PC-3 (cell line): ENCODE results near the gene CLIP3. TPM values are rescaled to one million over a fixed set of nuclear protein-coding genes. Genes with fewer than 3 reads are reported as not detected.

Experiments
- ATAC-seq: fragments of 200-7000 bp; cut with Tn5 transposase; 2 replicates; pipeline ENCODE4 v1.9.1; 2020; ENCODE audit warnings: mild to moderate bottlenecking, moderate library complexity
- BruUV-seq: library from RNA; stranded (reverse); fragments of 400-500 nt; replicated peaks from 2 replicates; lab custom pipeline; 2021; lab: Mats Ljungman, UMichigan
- CTCF ChIA-PET: fragments of 300-600 bp; sonication (Branson Sonifier 250); formaldehyde crosslinking; loops from one replicate; lab custom pipeline; 2022; ENCODE audit warnings: antibody characterized with exemption; lab: Charles Lee
- POLR2A ChIA-PET: fragments of 300-600 bp; sonication (Branson Sonifier 250); formaldehyde crosslinking; loops from one replicate; lab custom pipeline; 2022; ENCODE audit warnings: antibody characterized with exemption; ENCODE audit not compliant: unreplicated experiment; lab: Charles Lee
- DNase-seq: peaks from one replicate; pipeline ENCODE4 v3.0.0-alpha.2; 2015
- H2AFZ ChIP-seq: fragments of 300-600 bp; sonication (generic); 2 replicates; pipeline ENCODE4 v1.6.0; 2016; ENCODE audit warnings: antibody characterized with exemption, low read length
- H3F3A ChIP-seq: fragments of 300-600 bp; sonication (generic); one replicate; pipeline ENCODE4 v1.6.0; 2017; ENCODE audit warnings: antibody characterized with exemption, low read length, control low read depth, mild to moderate bottlenecking; ENCODE audit not compliant: unreplicated experiment
- H3K27ac ChIP-seq: fragments of 300-600 bp; sonication (generic); 2 replicates; pipeline ENCODE4 v1.5.1; 2016; ENCODE audit warnings: mild to moderate bottlenecking, low read length
- H3K27me3 ChIP-seq: fragments of 300-600 bp; sonication (generic); 2 replicates; pipeline ENCODE4 v1.6.1; 2016; ENCODE audit warnings: low read length, mixed read lengths
- H3K36me3 ChIP-seq: fragments of 300-600 bp; sonication (generic); 2 replicates; pipeline ENCODE4 v1.6.1; 2016; ENCODE audit warnings: low read depth, mixed run types, low read length, mixed read lengths
- H3K4me1 ChIP-seq: fragments of 300-600 bp; sonication (generic); 2 replicates; pipeline ENCODE4 v1.5.1; 2016; ENCODE audit warnings: low read length; ENCODE audit not compliant: insufficient read depth
- H3K4me2 ChIP-seq: fragments of 300-600 bp; sonication (generic); 2 replicates; pipeline ENCODE4 v1.6.0; 2016; ENCODE audit warnings: low read length
- H3K4me3 ChIP-seq: fragments of 300-600 bp; sonication (generic); 2 replicates; pipeline ENCODE4 v1.5.1; 2016; ENCODE audit warnings: mild to moderate bottlenecking, low read length, mixed read lengths
- H3K79me2 ChIP-seq: fragments of 300-600 bp; sonication (generic); 2 replicates; pipeline ENCODE4 v1.6.1; 2017; ENCODE audit warnings: low read length, mixed read lengths
- H3K9ac ChIP-seq: fragments of 300-600 bp; sonication (generic); 2 replicates; pipeline ENCODE4 v1.6.0; 2016; ENCODE audit warnings: mild to moderate bottlenecking, low read length
- H3K9me2 ChIP-seq: fragments of 300-600 bp; sonication (generic); replicated peaks from 2 replicates; pipeline ENCODE4 v1.6.1; 2016; ENCODE audit warnings: mixed run types, low read length, mixed read lengths
- H3K9me3 ChIP-seq: fragments of 300-600 bp; sonication (generic); 2 replicates; pipeline ENCODE4 v1.6.1; 2016; ENCODE audit warnings: low read length, mixed read lengths
- H4K20me1 ChIP-seq: fragments of 300-600 bp; sonication (generic); 2 replicates; pipeline ENCODE4 v1.6.1; 2016; ENCODE audit warnings: low read length, mixed read lengths
- CTCF ChIP-seq: fragments of 300-600 bp; sonication (generic); conservative IDR thresholded peaks from 2 replicates; pipeline ENCODE4 v1.5.1; 2017; ENCODE audit warnings: antibody characterized with exemption, low read depth, mild to moderate bottlenecking, low read length
- EZH2 ChIP-seq: fragments of 300-600 bp; sonication (generic); IDR thresholded peaks from one replicate; pipeline ENCODE4 v1.6.1; 2017; ENCODE audit warnings: antibody characterized with exemption, mild to moderate bottlenecking, low read length; ENCODE audit not compliant: unreplicated experiment
- EZH2phosphoT487 ChIP-seq: fragments of 300-600 bp; sonication (generic); IDR thresholded peaks from 2 replicates; pipeline ENCODE4 v1.6.1; 2018; ENCODE audit warnings: mild to moderate bottlenecking, antibody characterized with exemption, low read length, borderline replicate concordance
- intact Hi-C: fragments of 100-400 bp; cut with micrococcal nuclease; formaldehyde crosslinking; loops from 2 replicates; pipeline ENCODE4 v1.9.0; 2023
- total RNA-seq: library from RNA; depleted of rRNA; stranded (reverse); fragments of >200 nt; gene quantifications from 2 replicates; pipeline ENCODE4 v1.2.3, GENCODE V29; 2014

Gene CLIP3
- total RNA-seq, 1 experiment from 2014 or later = 0.07 TPM

GRCh38 chr19:36031308-36031707 lies 1.4 kb downstream of the CLIP3 start:
- no peaks in the 10 kb centered on the region for H3K9me3 ChIP-seq
- no peaks in the 10 kb centered on the region for H3K79me2 ChIP-seq
- no peak overlapping the region for H3K9ac ChIP-seq
- intact Hi-C loops = no loop called here
- no peaks in the 10 kb centered on the region for H3F3A ChIP-seq
- no peak for ATAC-seq
- no peak for DNase-seq
- no peak overlapping the region for H3K27ac ChIP-seq
- no peak overlapping the region for H2AFZ ChIP-seq
- ChIA-PET POLR2A (no interaction called here), CTCF (no interaction called here)
- TF ChIP-seq EZH2 (no peak), CTCF (no peak), EZH2phosphoT487 (no peak)
- no peaks in the 10 kb centered on the region for H3K36me3 ChIP-seq
- no peak overlapping the region for H3K4me2 ChIP-seq
- no peaks in the 10 kb centered on the region for H3K27me3 ChIP-seq
- H3K4me1 ChIP-seq = no peaks in the 10 kb centered on the region
- H3K9me2 ChIP-seq = no peaks in the 10 kb centered on the region
- no TSS peak for BruUV-seq
- no peak overlapping the region for H3K4me3 ChIP-seq
- no peaks in the 10 kb centered on the region for H4K20me1 ChIP-seq

- ATAC-seq = no peak
- ChIA-PET POLR2A (no interaction called here), CTCF (no interaction called here)
- Histone ChIP-seq H3K27me3 (no peaks in the 10 kb centered on the region), H2AFZ (no peak overlapping the region), H3K4me3 (no peak overlapping the region), H3K4me1 (no peaks in the 10 kb centered on the region), H3K9me3 (no peaks in the 10 kb centered on the region), H3F3A (no peaks in the 10 kb centered on the region), H3K9ac (no peak overlapping the region), H3K79me2 (no peaks in the 10 kb centered on the region), H4K20me1 (no peaks in the 10 kb centered on the region), H3K27ac (no peak overlapping the region), H3K9me2 (no peaks in the 10 kb centered on the region), H3K4me2 (no peak overlapping the region), H3K36me3 (no peaks in the 10 kb centered on the region)
- 0 out of 2 replicates have a peak, but pooled peaks have one; percentile 14 for TF ChIP-seq CTCF
- TF ChIP-seq EZH2 = no peak
- TF ChIP-seq EZH2phosphoT487 = no peak
- BruUV-seq = no TSS peak
- intact Hi-C loops = no loop called here
- no peak for DNase-seq
Measured at GRCh38 chr19:36030264-36031148, 2.2 kb downstream of the CLIP3 start.

GRCh38 chr19:36028313-36029041 lies 4.2 kb downstream of the CLIP3 start:
- no peaks in the 10 kb centered on the region for H4K20me1 ChIP-seq
- no peak overlapping the region for H2AFZ ChIP-seq
- DNase-seq = no peak
- BruUV-seq = no TSS peak
- CTCF ChIA-PET = no interaction called here
- H3K36me3 ChIP-seq = no peaks in the 10 kb centered on the region
- no peak for TF ChIP-seq EZH2
- no peak for TF ChIP-seq EZH2phosphoT487
- no peak for TF ChIP-seq CTCF
- H3K9me3 ChIP-seq = no peaks in the 10 kb centered on the region
- no peak overlapping the region for H3K27ac ChIP-seq
- no peak overlapping the region for H3K4me2 ChIP-seq
- no peaks in the 10 kb centered on the region for H3K4me1 ChIP-seq
- no peaks in the 10 kb centered on the region for H3K27me3 ChIP-seq
- no peak for ATAC-seq
- H3K79me2 ChIP-seq = no peaks in the 10 kb centered on the region
- H3F3A ChIP-seq = no peaks in the 10 kb centered on the region
- H3K9ac ChIP-seq = no peak overlapping the region
- POLR2A ChIA-PET = no interaction called here
- no peak overlapping the region for H3K4me3 ChIP-seq
- no peaks in the 10 kb centered on the region for H3K9me2 ChIP-seq
- intact Hi-C loops = no loop called here
